H54 (cell line): ENCODE data around the gene GDE1.
"Not testable (repeated sequence)": the region's sequence is repeated elsewhere in the genome, so short reads cannot be mapped to it uniquely, and the experiment has no call there.

ENCODE experiments used
- DNase-seq: peaks from one replicate; pipeline ENCODE4 v3.0.0; 2011; ENCODE audit warnings: low spot score, mixed read lengths; ENCODE audit not compliant: insufficient read length
- FAIRE-seq: peaks from 3 replicates; lab custom pipeline; 2011; peaks lifted over from hg19 to GRCh38; lab: Jason Lieb, UNC
- POLR2A ChIP-seq: IDR thresholded peaks from 2 replicates; pipeline ENCODE4 v1.6.1; 2011; ENCODE audit warnings: low read depth, mild to moderate bottlenecking, low read length

GDE1 gene, protein sequence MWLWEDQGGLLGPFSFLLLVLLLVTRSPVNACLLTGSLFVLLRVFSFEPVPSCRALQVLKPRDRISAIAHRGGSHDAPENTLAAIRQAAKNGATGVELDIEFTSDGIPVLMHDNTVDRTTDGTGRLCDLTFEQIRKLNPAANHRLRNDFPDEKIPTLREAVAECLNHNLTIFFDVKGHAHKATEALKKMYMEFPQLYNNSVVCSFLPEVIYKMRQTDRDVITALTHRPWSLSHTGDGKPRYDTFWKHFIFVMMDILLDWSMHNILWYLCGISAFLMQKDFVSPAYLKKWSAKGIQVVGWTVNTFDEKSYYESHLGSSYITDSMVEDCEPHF

DNA sequence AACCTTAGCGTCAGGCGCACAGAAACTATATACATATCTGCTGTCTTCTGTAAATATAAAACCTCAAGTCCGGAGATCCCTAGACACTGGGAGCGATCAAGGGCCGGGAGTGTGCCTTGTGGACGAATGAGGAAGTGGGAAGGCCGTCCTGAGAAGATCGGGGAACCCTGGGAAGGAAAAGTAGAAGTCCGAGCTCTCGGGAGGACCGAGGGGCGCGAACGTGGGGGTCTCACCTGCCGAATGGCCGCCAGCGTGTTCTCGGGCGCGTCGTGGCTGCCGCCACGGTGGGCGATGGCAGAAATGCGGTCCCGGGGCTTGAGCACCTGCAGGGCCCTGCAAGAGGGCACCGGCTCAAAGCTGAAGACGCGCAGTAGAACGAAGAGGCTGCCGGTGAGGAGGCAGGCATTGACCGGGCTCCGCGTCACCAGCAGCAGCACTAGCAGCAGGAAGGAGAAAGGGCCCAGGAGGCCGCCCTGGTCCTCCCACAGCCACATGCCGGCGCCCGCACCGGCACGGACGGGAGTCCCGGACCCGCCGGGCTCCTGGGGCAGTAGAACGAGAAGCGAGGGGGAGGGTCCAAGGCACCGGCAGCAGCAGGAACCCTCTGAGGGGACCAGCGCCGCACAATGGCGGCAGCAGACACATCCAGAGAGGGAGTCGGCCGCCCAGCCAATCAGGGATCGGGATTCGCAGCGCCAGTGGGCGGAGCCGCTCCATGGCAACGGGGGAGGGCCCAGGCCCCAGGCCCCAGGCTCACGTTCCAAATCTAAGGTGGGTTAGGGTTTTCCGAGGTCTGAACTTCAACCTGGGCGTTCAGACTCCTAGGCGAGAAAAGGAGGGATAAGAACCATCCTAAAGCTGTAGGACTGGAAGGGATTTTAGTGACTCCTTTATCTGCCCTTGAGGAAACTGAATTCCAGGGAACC is at the start of gene GDE1:
Gene GDE1 (minus strand): TSS at position 628 of the 926 bp plus-strand sequence. CDS start 134 bp downstream, at position 494.
- TF ChIP-seq POLR2A: peak; percentile 88
- peak; percentile 82 for DNase-seq
- peak; percentile 75 for FAIRE-seq

DNA sequence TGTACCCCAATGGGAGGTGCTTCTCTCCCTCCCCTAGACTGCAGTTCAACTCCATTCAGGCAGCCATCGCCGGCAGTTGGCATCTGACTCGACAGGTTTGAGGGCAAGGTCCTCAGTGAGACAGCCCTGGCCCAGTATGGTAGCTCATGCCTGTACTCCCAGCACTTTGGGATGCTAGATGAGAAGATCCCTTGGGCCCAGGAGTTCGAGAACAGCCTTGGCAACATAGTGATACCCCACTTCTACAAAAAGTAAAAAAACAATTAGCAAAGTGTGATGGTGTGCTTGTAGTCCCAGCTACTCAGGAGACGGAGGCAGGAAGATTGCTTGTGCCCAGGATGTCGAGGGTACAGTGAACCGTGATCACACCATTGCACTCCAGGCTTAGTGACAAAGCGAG is 45.7 kb upstream of the GDE1 start:
- FAIRE-seq (no peak), DNase-seq (no peak)
- TF ChIP-seq POLR2A: no peak

DNA sequence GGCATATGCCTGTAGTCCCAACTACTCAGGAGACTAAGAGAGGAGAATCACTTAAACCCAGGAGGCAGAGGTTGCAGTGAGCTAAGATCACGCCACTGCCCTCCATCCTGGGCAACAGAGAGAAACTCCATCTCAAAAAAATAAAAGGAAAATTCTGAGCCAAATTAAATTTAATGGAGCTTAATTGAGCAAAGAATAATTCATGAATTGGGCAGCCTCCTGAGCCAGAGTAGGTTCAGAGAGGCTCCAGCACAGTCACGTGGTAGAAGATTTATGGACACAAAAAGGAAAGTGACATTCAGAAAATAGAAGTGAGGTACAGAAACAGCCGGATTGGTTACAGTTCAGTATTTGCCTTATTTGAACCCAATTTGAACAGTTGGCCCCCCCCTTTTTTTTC is 44.5 kb upstream of the GDE1 start:
- DNase-seq (no peak), FAIRE-seq (no peak)
- no peak for TF ChIP-seq POLR2A

DNA sequence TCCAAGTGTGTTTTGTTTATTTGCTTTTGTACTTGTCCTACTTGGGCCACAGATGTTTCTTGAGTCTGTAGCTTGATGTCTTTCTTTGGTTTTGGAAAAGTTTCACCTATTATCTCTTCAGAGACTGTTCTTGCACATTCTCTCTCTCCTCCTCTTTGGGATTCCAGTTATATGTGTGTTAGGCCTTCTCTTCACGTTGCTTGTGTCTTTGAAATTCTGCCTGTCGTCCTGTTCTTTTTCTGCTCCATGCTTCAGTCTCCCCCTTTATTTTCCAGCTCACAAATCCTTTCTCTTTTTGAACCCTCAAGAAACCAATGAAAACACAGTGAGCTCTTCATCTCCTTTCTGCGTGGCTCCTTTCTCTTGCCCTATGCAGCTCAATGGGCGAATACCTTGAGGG is 41.5 kb upstream of the GDE1 start:
- no peak for TF ChIP-seq POLR2A
- FAIRE-seq (no peak), DNase-seq (no peak)

DNA sequence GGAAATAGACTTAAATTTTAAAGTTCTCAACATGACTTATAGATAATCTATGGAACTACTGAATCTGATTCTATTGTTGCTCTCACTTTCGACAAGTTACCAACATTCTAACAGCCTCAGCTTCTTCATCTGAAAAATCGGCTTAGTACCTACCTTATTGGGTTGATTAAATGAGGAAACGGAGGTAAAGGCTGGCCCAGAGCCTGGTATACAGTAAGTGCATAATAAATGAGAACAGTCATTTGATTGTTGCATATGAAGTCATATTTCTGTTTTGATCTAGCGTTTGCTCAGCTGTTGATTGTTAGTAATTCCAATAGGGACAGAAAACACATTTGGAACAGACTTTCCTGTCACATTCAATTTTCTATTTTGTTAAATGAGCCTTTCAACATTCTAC is 38.2 kb upstream of the GDE1 start:
- TF ChIP-seq POLR2A: no peak
- FAIRE-seq: no peak
- no peak for DNase-seq

DNA sequence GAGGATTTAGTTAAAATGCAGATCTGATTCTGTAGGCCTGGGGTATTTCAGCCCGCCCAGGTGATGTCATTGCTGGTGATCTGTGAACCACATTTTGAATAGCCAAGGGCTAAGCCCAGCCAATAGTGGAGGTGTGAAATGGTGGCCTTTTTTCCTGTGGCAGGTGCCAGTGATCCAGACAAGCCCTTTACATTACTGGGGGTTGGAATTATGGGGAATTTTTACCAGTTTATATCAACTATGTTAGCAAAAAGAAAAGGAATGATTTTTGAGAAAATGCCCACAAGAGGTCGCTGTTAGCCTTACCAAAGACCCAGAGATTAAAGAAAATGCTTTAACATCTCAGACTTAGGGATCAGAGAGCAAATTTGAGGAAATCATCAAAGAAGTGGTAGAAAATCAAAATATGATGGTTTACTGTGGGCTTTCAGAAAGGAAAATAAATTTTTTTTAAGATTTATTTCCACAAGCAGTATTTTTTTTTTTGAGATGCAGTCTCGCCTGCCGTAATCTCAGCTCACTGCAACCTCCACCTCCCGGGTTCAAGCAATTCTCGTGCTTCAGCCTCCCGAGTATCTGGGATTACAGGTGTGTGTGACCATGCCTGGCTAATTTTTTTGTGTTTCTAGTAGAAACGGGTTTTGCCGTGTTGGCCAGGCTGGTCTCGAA is 37.5 kb upstream of the GDE1 start:
- TF ChIP-seq POLR2A: no peak
- DNase-seq (peak; percentile 28), FAIRE-seq (no peak)

DNA sequence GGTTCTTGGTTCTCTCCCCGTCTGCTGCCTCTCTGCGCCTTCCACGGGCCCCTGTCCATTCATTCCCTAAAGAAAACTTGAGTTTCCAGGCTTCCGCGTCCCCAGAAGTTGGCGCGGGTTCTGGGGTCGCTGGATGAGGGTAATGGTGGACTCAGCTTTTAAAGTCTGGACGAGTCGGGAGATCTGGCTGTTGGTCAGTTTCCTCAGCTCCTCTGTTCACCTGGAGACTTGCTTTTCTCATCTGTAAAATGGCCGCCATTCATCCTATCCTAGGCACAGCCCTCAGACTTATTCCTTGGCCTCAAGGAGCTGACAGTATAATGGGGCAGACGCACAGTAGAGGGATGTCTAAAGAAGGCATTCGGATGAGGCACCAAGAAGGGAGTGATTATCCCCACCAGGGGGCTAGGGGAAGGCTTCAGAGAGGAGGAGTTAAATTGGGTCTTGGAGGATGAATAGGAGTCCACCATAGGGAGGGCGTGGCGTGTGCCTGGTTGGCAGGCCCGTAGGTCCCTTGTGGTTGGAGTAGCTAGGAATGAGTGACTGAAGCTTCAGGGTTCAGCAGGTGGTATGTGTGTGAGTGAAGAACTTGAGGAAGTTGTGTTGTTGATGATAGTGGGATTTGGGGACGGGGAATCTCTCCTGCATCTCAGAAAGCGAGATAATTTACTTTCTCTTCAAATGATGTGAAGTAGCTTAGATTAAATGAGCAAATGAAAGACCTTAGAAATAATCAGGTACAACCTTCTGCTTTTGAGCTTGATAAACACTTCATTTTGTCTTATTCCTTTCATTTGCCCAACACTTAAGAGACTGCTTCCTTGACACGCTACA is 34.3 kb upstream of the GDE1 start:
- no peak for TF ChIP-seq POLR2A
- DNase-seq: no peak
- FAIRE-seq: no peak

DNA sequence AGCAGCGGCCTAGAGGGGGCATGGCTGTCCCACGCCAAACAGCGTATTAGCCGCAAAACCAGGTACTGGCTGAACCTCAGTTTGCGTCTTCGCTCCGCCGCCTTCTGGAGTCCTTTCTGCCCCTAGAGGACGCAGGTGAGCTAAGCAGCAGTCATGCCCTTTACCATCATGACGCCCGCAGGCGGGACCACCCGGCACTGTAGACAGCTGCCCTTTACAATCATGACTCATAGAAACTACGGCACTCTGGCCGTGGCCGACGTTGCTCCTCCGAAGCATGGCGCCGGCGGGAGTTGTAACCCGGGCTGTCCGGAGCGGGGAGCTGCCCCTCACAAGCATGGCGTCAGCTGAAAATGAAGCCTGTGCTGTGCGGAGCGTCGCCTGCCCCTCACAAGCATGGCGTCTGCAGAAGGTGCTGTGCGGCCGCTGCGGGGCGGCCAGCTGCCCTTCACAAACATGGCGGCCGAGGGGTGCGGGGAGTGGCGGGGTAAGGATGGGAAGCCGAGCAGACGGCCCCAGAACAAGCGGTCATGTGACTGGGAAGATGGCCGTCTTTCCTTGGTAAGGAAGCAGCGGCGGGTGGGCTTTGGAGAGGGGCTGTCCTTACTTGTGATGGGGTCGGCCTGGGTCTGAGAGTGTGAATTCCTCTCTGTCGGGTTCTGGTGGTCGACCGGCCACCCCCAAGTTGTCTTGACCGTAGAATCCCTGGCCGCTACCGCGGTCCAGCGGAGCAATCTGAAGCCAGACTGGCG is 33.5 kb upstream of the GDE1 start, which contains the start of gene VPS35L:
Gene VPS35L (plus strand): TSS at position 518 of the 752 bp plus-strand sequence. CDS start 27 bp downstream, at position 545.
- peak; percentile 87 for FAIRE-seq
- peak; percentile 89 for DNase-seq
- peak; percentile 72 for TF ChIP-seq POLR2A

DNA sequence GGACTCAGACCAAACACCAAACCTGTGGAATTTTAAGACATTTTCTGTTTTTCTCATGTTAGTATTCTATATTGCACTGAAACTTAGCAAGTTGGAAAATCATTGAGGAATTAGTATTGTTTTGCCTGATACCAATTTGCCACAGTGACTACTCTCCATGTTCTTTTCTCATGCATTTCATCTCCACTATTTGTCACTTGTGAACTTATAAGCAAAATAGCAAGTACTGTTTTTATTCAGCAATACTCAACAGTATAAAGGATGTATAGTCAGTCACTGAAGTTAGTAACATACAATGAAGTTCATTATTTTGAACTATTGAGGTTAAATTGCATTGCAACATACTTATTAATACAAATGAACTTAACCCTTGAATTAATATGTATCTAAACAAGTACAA is 27.8 kb upstream of the GDE1 start:
- no peak for TF ChIP-seq POLR2A
- DNase-seq: no peak
- FAIRE-seq: no peak

DNA sequence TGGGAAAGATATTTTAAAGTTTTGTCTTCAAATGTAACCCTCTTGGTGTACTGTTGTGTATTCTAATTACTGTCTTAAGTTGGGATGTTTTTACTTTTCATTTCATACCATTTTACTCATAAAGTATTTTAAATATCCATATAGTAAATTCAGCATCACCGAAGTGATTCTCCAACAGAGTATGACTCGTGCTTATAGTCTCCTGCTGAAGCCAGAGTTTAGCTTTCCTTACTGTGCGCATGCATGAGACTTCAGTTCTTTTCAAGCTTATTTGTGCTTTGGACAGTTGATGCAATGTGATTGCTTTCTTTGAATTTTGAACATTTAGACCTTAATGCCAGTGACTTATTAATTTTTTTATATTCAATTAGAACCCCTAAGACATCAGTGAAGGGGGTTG is 26.2 kb upstream of the GDE1 start:
- no peak for TF ChIP-seq POLR2A
- FAIRE-seq: no peak
- no peak for DNase-seq

DNA sequence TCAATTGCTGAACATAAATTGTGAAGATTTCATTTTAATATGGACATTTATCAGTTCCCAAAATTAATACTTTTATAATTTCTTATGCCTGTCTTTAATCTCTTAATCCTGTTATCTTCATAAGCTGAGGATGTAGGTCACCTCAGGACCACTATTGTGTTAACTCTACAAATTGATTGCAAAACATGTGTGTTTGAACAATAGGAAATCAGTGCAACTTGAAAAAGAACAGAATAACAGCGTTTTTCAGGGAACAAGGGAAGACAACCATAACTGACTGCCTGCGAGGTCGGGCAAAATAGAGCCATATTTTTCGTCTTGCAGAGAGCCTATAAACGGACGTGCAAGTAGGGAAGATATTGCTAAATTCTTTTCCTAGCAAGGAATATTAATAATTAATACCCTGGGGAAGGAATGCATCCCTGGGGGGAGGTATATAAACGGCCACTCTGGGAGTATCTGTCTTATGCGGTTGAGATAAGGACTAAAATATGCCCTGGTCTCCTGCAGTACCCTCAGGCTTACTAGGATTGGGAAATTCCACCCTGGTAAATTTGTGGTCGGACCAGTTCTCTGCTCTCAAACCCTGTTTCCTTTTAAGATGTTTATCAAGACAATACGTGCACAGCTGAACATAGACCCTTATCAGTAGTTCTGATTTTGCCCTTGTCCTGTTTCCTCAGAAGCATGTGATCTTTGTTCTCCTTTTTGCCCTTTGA is 21.5 kb upstream of the GDE1 start:
- not testable (repeated sequence) for DNase-seq, FAIRE-seq

DNA sequence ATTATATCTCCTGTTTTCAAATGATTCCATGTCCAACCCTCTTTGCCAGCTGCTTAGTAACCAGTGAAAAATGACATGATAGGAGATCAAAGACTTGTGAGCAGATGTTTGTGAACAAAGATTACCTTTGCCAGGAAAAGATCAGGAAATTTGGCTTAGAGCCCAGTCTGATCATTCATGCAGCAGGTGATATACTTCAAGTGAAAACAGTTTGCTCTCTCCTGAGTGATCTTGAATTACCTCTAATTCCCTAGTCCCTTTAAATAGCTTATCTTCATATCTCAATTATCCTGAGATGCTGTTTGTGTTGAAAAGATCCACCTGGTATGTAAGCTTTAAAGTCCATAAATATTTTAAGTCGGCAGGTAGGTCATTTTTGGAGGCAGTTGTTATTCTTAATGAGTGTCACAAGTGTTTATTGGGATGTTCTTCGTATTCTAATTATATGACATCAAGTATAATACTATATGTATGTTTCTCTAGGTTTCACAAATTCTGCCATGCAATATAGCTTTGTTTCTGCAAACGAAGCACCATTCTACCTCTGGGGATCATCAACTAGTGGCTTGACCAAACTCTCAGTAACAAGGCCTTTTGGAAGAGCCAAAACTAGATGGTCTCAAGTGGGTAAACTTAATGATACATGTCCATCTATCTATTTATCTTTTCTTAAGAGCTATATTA is 20.4 kb upstream of the GDE1 start:
- DNase-seq (no peak), FAIRE-seq (no peak)
- no peak for TF ChIP-seq POLR2A
